NCI-H187 (cell line): ENCODE data around the gene FMN2.
"Not testable (repeated sequence)": the region's sequence is repeated elsewhere in the genome, so short reads cannot be mapped to it uniquely, and the experiment has no call there.

Experiments
- DNase-seq, 2 experiments: peaks; one replicate each; lab custom pipeline; 2025; lab: John Stamatoyannopoulos, UW

FMN2 gene

DNA sequence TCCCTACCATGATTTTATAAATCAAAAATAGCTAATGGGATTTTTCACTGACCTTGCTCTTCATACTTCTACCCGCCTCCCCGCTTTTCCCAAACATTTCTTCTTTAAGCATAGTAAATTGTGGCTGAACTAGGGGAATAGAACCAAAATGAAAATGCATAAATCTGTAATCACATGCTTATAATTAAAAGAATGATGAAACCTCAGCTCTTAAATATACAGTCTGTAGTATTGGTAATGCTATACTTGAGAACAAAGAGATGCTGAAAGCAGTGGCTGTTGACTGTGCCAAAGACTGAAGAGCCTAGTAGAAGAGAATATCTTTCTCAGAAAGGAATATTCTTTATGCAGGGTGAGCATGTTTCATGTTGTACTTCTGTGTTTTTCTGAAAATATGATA is 271.1 kb downstream of the FMN2 start:
- DNase-seq = no peak

- DNase-seq = no peak
Observed at GRCh38 chr1:240363315-240363714, 271.6 kb downstream of the FMN2 start.

DNA sequence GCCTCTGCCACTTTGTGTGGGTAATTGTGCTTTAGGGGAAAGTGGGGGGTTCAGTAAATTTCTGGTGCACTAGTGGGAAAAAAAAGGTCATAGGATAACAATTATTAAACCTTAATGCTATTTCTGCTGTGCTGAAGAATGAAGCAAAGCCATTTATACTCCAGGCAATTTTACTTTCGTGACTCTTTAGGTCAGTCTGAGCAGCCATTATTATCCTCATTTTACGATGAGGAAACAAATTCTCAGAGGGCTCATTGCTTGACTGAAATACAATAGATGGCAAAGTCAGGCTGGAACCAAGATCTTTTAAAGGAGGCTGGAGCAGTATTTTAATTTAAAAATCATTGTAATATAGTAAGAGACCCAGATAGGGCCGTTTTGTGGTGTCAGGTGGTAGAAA is 272.2 kb downstream of the FMN2 start:
- no peak for DNase-seq

DNA sequence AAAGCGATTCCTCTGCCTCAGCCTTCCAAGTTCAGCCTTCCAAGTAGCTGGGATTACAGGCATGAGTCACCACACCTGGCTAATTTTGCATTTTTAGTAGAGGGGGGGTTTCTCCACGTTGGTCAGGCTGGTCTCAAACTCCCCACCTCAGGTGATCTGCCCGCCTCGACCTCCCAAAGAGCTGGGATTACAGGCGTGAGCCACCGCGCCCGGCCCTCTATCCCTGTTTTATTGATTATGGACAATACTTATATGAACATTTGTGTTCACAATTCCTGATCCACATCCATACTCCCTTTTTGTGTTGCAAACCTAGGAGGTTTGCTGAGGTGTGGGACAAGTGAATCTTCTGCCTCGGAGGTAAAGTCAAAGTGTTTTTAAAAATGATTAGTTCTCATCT is 275.0 kb downstream of the FMN2 start:
- DNase-seq = no peak

DNA sequence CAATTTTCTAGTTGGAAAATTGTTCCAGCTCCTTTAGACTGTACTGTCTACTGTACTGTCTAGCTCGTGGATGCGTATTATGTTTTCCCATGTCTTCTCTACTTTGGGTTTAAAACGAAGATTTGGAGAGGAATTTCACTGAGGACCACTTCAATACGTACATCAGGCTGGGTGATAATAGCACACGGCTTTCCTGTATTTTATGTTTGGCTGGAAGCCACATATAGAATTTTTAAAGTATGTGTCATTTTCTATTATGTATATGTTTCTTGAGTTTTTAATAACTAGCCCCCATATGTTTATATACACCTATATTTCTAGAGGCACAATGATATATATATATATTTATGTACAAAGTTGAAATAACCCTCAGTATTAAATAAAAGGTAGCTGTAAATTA is 293.9 kb downstream of the FMN2 start:
- no peak for DNase-seq

GRCh38 chr1:240385985-240386978 is 294.6 kb downstream of the FMN2 start:
- DNase-seq = no peak

DNA sequence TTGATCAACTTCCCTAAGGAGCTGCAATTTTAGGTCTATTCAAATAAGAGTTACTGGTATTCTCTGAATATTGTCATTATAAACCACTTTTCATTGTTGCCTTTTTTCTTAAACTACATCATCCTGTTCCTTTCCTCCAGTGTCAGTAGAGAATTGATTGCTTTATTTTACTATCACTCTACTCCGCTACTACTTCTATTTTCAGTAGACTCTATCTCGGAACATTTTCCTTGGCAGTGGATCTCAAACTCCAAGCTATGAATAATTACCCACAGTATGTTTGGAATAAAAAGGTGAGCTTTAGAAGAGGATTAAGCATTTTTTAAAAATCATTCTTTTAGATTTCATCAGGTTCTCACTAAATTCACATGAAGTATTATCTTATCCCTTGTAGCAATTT is 295.4 kb downstream of the FMN2 start:
- no peak for DNase-seq

GRCh38 chr1:240391660-240392260 is 300.1 kb downstream of the FMN2 start:
- no peak for DNase-seq

GRCh38 chr1:240394353-240394752 is 302.7 kb downstream of the FMN2 start:
- no peak for DNase-seq

DNA sequence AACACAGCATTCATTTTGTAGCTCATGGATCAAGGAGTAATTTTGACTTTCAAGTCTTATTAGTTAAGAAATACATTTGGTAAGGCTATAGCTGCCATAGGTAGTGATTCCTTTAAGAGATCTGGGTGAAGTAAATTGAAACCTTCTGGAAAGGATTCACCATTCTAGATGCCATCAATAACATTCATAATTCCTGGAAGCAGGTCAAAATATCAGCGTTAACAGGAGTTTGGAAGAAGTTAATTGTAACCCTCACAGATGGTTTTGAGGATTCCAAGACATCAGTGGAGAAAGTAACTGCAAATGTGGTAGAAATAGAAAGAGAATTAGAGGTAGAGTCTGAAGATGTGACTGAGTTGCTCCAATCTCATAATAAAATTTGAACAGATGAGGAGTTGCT is 303.7 kb downstream of the FMN2 start:
- DNase-seq = no peak

- DNase-seq = no peak
Observed at GRCh38 chr1:240399381-240399780, 307.7 kb downstream of the FMN2 start.

GRCh38 chr1:240401731-240402130 is 310.0 kb downstream of the FMN2 start:
- no peak for DNase-seq

DNA sequence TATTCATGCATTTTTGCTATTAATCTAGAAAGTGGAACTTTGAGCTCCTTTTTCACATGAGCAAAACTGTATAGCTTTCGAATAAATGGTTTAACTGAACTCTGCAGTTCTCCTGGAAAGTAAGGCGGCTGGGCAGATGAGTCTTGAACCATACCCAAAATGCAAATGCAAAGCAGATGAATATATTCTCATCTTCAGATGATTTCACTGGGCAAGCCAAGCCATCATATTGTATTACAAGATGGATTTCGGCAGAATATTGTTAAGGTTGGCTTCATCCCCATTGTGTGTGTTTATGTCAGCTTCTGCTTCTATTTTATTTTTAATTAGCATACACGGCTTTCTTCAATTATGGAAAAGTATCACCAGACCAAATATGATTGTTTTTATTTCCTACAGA is 310.6 kb downstream of the FMN2 start:
- DNase-seq = no peak

DNA sequence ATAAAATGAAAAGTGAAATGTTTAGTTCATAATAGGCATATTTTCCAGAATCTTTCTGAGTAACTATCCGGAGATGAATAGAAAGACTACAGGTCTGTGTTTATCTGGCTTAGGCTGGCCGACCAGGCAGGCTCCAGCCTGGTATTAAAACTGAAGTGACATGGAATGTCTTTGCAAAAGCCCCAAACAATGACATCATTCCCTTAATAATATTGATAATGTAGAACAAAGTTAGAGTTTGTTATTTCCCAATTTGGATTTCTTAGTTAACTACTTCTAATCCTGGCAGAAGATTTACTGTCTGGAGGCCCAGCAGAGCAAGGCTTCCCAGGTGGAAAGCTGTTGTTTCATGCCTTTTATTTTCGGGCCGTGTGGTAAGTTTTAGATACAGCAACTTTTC is 312.6 kb downstream of the FMN2 start:
- no peak for DNase-seq

- DNase-seq = no peak
Observed at GRCh38 chr1:240405751-240406150, 314.1 kb downstream of the FMN2 start.

- no peak for DNase-seq
Observed at GRCh38 chr1:240407407-240407806, 315.7 kb downstream of the FMN2 start.

- DNase-seq = no peak
Observed at GRCh38 chr1:240409615-240410014, 317.9 kb downstream of the FMN2 start.

GRCh38 chr1:240413732-240414131 is 322.0 kb downstream of the FMN2 start:
- DNase-seq = no peak

- DNase-seq = no peak
Observed at GRCh38 chr1:240414237-240414636, 322.6 kb downstream of the FMN2 start.

DNA sequence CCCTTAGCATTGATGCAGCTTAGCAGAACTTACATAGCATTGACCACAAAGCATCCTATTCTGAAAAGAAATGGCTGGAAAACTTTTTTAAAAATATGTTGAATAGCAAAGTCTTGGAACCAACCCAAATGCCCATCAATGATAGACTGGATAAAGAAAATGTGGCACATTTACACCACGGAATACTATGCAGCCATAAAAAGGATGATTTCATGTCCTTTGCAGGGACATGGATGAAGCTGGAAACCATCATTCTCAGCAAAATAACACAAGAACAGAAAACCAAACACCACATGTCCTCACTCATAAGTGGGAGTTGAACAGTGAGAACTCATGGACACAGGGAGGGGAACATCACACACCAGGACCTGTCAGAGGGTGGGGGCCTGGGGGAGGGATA is 323.3 kb downstream of the FMN2 start:
- not testable (repeated sequence) for DNase-seq

DNA sequence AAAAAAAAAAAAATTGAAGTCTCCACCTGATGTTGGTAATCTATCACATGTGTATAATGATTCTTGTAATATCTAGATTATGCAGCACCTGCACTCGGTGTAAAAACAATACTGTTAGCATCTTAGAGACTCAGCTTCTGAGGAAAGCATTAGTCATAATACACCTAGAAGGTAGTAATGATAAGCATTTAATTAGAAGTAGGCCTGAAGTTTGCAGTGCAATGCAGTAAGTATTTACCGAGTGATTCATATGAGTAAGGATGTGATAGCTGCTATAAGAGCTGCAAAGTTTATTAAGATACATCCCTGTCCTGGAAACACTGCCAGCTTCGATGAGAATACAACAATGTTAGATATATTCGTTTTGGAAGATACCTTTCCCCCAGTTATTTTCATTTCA is 323.8 kb downstream of the FMN2 start:
- DNase-seq = no peak

DNA sequence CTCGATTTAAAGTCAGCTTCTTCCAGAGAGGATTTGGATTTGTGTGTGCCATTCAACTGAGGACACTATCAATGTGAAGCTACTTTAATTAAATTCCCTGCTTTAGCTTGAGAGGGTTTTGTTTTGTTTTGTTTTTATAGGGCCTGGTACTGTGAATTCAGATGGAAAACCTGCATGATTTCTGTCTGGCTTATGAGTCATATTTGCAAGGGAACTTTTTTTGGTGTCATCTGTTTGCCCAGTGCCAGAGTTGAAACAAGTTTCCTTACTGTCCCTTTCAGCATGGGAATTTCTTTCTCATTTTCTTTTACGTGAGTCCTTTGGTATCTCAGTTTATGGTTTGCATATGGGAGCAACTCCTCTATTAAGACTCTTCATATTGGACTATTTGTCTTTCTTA is 325.6 kb downstream of the FMN2 start:
- DNase-seq = no peak

- DNase-seq = no peak
Observed at GRCh38 chr1:240420766-240421165, 329.1 kb downstream of the FMN2 start.
